Stimulated activated naive CD4-positive, alpha-beta T cell treated with Interleukin-2 at 50 U/mL for 16 hours (primary cell): ENCODE data around the gene SFSWAP.
A peak's percentile ranks its signal among the peaks of the same experiment; 100 is the strongest.
"Not testable (repeated sequence)": the region's sequence is repeated elsewhere in the genome, so short reads cannot be mapped to it uniquely, and the experiment has no call there.

Experiments used
- DNase-seq: peaks from one replicate; lab custom pipeline; 2025; lab: John Stamatoyannopoulos, UW

Gene SFSWAP

DNA sequence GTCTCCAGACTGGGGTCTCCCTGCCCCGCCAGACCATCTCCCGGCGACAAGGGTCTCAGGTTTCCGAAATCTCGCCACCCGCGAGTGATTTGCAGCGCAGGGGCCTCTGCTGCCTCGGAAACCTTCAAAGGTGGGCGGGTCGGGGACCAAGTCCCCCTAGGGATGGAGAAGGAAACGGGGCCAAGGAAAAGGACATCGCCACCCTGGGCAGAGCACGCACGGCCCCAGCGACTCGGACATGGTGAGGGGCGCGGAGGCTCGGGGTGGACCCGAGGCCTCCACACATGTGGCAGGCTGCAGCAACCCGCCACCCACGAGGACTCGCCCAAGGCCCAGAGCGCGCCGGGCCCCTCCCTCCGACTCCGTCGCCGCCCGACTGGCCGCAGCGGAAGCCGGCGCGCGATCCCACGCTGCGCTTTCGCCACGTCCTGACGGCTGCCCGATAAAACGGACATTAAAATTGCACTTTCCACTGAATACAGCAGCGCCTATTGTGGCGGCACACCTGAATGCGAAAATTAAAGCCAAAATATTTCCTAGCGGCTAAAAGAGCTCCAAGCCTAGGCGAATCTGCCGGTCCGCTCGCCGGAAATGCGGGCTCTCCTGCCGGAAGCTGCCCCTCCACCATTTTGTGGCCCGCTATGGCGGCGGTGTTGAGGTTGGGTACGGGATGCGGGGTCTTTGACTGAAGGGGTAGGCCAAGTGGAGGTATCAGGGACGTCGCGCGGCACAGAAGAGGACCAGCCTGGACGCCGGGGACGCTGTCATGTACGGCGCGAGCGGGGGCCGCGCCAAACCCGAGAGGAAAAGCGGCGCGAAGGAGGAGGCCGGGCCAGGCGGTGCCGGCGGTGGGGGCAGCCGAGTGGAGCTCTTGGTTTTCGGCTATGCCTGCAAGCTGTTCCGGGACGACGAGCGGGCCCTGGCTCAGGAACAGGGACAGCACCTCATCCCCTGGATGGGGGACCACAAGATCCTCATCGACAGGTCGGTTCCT is at the start of gene SFSWAP:
SFSWAP (plus strand) TSS at position 627 of the 994 bp plus-strand sequence; CDS start at position 767, 140 bp downstream.
- peak; percentile 78 for DNase-seq

GRCh38 chr12:131661170-131661985 is 49.5 kb upstream of the SFSWAP start:
- not testable (repeated sequence) for DNase-seq

GRCh38 chr12:131661986-131662288 is 49.0 kb upstream of the SFSWAP start:
- not testable (repeated sequence) for DNase-seq

DNA sequence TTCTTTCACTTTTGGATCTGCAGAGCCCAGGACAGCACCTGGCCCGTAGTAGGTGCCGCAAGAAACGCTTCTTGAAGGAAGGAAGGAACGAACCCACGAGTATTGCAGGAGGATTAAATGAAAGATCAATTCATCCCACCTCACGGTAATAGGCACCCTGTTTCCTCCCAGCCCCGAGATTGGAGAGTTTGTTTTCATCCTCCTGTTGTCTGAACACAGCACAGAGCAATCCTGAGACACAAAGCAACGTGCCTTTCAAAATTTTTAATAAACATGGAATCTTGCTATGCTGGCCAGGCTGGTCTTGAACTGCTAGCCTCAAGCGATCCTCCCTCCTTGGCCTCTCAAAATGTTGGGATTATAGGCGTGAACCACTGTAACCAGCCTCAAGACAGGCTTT is 48.5 kb upstream of the SFSWAP start:
- not testable (repeated sequence) for DNase-seq

DNA sequence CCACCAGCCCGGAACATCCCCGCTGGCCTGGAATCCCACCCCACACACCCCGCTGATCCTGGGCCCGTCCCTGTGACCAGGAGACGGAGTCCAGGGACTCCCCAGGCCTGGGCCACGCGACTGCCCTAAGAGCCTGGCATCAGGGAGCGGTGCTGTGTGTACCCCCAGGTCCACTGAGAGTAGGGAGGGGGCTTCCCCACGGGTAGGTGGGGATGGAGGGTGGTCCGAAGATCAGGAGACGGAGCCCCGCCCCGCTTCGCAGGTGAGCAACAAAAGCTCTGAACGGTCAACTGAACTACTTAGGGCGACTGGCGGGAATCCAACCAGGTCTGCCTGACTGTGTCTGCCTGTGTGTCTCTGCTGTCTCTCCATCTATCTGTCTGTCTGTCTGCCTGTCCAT is 45.2 kb upstream of the SFSWAP start:
- DNase-seq, result not testable (repeated sequence)

DNA sequence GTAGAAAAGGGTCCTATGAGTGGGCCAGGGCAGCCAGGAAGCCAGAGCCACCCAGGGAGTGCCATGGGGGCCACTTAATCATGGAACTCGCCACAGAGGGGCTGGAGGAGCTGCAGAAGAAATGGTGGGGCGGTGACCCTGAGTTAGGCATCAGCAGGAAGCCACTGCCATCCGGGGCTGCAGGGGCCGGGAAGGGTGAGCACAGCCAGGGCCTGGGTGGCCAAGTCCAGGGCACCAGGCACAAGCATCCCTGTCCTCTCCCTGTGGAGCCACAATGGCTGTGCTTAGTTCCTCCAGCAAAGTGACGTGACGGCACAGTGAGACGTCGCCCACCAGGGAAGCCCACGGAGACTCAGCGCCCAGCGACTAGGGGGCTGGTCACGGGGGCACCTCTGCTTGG is 44.4 kb upstream of the SFSWAP start:
- not testable (repeated sequence) for DNase-seq

DNA sequence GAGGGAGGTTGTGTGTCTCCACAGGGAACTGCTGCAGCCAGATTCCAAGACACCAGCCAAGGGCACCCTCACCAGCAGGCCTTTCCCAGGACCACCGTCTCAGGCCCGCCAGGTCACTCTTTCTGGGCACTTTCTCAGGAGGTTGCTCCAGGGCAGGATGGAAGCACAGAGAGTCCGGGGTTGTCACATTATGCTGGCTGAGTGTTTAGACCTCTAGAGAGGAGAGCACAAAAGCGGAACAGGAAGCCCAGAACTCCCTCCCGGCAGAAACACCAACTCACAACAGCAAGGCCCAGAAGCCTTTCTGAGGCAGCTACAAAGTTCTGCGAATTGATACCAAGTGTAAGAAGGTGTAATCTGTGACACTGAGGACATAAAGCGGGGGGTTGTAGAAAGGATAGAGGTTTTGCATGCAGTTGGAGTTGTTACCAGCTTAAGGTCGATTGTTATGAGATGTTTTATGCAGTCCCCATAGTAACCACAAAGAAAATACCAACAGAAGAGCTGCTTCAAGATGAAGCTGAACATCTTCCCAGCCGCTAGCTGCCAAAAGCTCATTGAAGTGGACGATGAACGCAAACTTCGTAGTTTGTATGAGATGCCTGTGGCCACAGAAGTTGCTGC is 43.8 kb upstream of the SFSWAP start:
- not testable (repeated sequence) for DNase-seq

- no peak for DNase-seq
These were observed 39.6 kb upstream of the SFSWAP start for GRCh38 chr12:131671276-131671675.

GRCh38 chr12:131671871-131672270 is 39.0 kb upstream of the SFSWAP start:
- no peak for DNase-seq

DNA sequence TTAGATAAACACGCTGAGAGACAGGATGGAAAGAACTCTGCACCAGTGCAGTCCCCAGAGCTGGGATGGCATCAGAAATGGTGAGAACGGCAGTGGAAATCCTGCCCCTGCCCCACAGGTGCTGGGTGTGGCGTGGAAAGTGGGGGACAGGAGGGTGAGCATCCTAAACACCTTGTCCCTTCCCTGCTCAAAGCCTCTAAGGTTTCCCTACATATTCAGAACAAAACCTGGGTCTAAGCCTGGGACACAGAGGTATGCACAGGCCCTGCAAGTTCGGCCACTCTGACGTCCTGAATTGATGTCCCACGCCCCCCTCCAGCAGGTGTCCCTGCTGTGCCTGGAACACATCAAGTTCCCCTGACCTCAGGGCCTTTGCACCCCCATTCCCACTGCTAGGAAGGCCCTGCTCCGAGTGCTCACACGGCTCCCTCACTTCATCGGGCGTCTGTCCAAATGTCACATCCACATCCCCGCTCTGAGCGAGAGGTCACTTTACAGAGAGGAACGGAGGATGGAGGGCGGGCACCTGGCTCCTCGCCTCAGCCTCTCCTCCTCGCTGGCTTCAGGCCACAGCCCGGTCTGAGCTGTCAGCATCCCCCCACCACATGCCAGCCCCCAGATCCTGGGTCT is 38.5 kb upstream of the SFSWAP start:
- no peak for DNase-seq

GRCh38 chr12:131672941-131673887 is 37.7 kb upstream of the SFSWAP start:
- DNase-seq, result no peak

DNA sequence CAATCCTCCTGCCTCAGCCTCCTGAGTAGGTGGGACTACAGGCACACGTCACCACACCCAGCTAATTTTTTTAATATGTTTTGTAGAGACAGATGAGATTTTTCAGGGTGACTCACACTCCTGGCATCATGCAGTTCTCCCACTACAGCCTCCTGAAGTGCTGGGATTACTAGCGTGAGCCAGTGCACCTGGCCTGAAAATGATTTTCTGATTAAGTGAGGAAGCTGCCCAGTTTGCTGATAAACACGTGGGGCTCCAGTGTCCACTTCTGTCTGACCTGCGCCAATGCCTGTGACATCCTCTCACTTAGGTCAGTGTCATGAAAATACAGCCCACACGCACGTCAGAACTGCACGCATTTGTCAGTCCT is 37.0 kb upstream of the SFSWAP start:
- no peak for DNase-seq

- DNase-seq, result no peak
These were observed 36.5 kb upstream of the SFSWAP start for GRCh38 chr12:131674373-131674772.

DNA sequence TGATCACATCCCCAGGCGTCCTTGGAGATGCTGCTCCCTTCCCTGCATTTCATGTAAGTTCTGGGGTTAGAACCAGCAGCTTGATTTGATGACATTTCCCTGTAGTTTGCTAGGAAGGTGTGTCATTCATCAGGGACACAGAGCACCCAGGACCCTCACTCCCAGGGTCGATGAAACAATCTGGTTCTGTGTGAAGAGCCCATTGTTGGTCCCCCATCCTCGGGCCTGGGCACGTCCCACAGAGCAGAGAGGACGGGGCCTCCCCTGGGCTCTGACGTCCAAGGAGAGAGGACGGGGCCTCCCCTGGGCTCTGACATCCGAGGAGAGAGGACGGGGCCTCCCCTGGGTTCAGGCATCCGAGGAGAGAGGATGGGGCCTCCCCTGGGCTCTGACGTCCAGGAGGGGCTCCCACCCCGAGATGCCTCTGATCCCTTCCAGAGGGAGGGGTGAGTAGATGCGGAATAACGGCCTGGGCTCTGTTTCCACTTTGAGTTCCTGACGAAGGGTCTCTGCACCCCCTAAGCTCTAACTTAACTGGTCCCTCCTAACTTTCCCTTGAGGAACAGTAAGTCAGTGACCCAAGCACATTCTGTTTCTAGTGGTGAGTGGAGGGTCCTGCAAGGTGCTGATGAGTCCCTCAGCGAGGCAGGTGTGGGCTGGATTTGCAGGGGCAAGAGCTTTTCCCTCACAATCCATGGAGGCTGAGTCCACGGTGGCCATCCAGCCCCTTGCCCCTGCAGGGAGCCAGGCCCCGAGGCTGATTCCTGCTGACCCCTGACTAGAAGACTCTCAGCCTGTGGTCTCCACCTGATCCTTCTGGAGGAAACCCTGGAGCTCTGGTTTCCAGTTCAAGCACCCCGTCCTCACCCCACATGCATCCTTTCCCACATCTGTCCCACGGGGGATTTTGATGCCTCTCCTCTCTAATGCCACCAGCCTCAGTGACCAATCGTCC is 35.5 kb upstream of the SFSWAP start:
- no peak for DNase-seq

DNA sequence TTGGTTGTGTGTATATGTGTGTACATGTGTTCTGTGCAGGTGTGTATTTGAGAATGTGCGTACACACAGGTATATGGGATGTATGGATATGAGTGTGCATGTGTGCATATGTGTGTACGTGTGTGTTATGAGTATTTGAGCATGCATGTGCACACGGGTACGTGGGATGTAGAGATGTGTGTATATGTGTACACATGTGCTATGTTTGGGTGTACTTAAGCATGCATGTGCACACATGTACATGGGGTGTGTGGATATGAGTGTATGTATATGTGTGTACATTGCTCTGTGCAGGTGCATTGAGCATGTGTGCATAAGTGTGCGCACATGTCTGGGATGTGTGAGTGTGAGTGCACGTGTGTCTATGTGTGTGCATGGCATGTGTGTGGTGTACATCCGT is 34.3 kb upstream of the SFSWAP start:
- DNase-seq, result no peak

GRCh38 chr12:131677067-131677466 is 33.8 kb upstream of the SFSWAP start:
- not testable (repeated sequence) for DNase-seq

DNA sequence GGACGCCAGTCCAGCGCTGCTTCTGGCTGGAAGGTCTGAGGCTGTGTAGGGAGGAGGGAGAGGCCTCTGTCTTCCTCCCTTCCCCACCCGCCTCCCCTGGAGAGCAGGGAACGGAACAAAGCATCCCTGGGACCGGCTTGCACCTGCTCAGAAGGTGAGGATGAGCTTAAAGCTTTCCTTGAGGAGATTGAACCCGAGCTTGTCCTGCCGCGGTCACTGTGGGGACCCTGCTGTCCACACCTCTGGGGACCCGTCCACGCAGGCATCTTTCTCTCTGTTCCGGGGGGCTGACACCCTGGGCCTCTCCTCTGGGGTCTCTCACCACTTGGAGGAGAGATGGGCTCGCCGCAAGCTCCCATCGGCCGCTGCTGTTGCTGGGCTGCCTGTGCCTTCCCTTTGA is 33.2 kb upstream of the SFSWAP start:
- no peak for DNase-seq

DNA sequence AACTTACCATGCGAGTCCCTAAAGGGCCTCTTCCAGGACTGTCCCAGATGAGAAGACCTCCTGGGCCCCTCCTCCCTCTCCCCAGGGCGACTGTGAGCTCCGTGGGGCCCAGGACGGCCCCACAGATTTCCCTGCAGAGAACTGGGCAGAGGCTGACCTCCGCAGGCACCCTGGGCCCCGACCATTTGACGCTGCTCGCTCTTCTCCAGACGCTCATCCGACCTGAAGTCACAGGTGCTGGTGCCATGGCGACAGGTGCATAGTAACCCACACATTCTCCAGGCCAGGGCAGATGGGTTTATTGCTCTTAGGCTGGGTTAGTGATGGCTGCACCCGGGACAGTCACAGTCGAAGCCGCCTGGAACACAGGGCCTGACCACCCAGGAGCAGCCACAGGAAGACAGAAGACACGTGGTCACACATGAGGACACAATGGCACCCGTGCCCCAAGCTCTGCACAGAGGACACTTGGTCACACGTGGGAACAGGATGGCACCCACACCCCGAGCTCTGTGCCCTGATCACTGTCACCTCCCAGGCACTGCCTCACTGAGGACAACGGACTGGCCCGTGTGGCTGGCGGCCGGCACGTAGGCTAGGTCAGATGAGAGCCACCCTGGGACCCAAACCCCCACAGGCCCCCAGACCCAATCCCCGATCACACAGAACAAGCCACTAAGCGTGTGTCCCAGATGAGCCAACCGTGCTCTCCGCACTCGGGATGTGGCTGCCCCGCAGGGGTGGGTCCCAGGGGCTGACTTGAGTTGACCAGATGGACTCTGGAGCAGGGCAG is 32.3 kb upstream of the SFSWAP start:
- not testable (repeated sequence) for DNase-seq

DNA sequence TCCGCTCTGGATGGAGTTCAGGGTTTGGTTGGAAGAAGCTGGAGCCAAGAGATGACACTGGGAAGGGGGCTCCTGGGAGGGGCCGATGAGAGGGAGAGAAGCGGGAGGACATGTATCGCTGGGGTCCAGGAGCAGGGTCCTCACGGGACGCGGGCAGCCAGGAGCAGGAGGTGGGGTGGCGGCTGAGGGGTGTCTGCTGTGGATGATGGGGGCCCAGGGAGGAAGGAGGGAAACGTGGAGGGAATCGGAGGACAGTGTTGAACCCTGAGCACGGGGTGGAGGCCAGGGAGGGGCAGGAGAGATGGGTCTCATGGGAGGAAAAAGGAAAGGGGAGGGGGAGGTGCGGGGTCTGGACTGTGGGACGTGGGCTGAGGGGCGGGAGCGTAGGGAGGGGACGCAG is 31.7 kb upstream of the SFSWAP start:
- DNase-seq, result not testable (repeated sequence)
